Muscle layer of duodenum (tissue), 2 donors: ENCODE measurements around the gene DNASE1.

Source experiments
- H3K27ac ChIP-seq: one replicate; pipeline ENCODE4 v1.7.0; 2013; ENCODE audit warnings: mild to moderate bottlenecking, low read length
- H3K27me3 ChIP-seq: one replicate; pipeline ENCODE4 v1.7.0; 2013; ENCODE audit warnings: low read depth, mild to moderate bottlenecking, control low read depth, low read length
- H3K36me3 ChIP-seq, 2 donors: one replicate each; pipeline ENCODE4 v1.7.0; 2013; ENCODE audit warnings: low read length in 2 of 2, control low read depth in 1 of 2, mild to moderate bottlenecking in 1 of 2; ENCODE audit not compliant: insufficient read depth in 2 of 2, control insufficient read depth in 1 of 2
- H3K4me1 ChIP-seq, 2 donors: one replicate each; pipeline ENCODE4 v1.7.0; 2013; ENCODE audit warnings: low read length in 2 of 2, mild to moderate bottlenecking in 2 of 2, control low read depth in 1 of 2, moderate library complexity in 1 of 2; ENCODE audit not compliant: insufficient read depth in 2 of 2, control insufficient read depth in 1 of 2
- H3K4me3 ChIP-seq, 2 donors: one replicate each; pipeline ENCODE4 v1.7.0; 2013; ENCODE audit warnings: low read length in 2 of 2, low read depth in 1 of 2, mild to moderate bottlenecking in 1 of 2
- H3K9me3 ChIP-seq, 2 donors: one replicate each; pipeline ENCODE4 v1.7.0; 2013; ENCODE audit warnings: low read length in 2 of 2, control low read depth in 1 of 2, mild to moderate bottlenecking in 1 of 2; ENCODE audit not compliant: control insufficient read depth in 1 of 2
- donor health status: healthy.

The DNASE1 gene

DNA sequence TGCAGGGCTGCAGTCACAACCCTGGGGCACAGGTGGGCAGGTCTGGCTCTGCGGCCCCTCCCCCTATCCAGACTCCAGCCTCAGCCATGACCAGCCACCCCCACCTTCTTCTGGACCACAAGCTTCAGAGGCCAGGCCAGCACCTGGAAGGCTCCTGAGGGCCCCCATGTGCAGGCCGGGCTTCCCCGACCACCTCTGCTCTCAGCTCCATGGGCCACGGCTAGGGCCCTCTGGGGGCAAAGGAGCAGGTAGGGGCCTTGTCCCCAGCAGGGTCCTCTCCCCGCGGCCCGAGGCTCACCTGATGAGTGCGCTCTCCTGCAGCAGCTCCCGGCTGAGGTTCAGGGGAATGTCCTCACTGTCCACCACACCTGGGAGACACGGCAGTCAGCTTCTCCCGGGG, 16.9 kb downstream of the DNASE1 start:
- H3K36me3 ChIP-seq, result peaks cover 17 to 50% of the 10 kb centered on the region in 2 donors
- H3K9me3 ChIP-seq, result no peaks in the 10 kb centered on the region
- no peak overlapping the region for H3K4me3 ChIP-seq
- H3K4me1 ChIP-seq, result no peaks in the 10 kb centered on the region
- H3K27me3 ChIP-seq, result no peaks in the 10 kb centered on the region
- H3K27ac ChIP-seq, result no peak overlapping the region

DNA sequence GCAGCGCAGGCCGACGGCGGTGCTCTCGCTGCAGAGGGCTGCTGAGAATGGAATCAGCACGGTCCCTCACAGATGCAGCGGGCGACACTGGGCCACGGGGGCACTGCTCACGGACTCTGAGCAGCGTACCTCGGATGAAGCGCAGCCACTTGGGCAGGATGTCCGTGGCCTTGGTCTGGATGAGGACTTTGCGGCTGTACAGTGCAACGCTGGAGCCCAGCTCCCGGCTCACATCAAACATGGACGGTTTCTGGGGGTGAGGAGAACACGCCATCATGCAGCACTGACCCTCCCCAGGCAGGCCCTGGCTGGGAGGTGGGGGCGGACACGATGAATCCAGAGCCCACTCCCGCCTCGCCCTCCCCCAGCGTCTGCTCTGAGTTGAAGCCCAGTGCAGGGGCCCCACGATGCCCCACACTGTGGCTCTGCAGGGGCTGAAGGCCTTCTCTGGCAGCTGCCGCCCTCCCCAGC, 18.1 kb downstream of the DNASE1 start:
- H3K36me3 ChIP-seq, result peaks cover 19 to 58% of the 10 kb centered on the region in 2 donors
- H3K27me3 ChIP-seq, result no peaks in the 10 kb centered on the region
- H3K4me3 ChIP-seq, result no peak overlapping the region
- H3K27ac ChIP-seq, result no peak overlapping the region
- H3K9me3 ChIP-seq, result no peaks in the 10 kb centered on the region
- no peaks in the 10 kb centered on the region for H3K4me1 ChIP-seq

DNA sequence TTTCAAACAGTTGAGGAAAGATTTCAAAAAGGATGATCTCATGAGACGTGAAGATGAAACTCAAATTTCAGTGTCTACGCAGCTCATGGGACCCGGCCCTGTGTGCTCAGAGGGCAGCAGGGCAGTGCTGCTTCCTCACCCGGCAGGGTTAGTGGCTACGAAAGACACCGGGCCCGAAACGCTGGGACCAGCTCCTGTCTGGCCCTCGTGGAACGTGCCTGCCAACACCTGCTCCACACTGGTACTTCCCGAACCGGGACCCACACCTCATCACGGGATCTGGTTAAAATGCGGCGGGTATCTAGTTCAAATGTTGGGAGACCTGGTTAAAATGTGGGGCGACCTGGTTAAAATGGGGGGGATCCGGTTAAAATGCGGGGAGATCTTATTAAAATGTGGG, 18.7 kb downstream of the DNASE1 start:
- no peak overlapping the region for H3K4me3 ChIP-seq
- no peak overlapping the region for H3K27ac ChIP-seq
- no peaks in the 10 kb centered on the region for H3K9me3 ChIP-seq
- H3K36me3 ChIP-seq, result peaks cover 24 to 62% of the 10 kb centered on the region in 2 donors
- H3K4me1 ChIP-seq, result no peaks in the 10 kb centered on the region
- no peaks in the 10 kb centered on the region for H3K27me3 ChIP-seq

DNA sequence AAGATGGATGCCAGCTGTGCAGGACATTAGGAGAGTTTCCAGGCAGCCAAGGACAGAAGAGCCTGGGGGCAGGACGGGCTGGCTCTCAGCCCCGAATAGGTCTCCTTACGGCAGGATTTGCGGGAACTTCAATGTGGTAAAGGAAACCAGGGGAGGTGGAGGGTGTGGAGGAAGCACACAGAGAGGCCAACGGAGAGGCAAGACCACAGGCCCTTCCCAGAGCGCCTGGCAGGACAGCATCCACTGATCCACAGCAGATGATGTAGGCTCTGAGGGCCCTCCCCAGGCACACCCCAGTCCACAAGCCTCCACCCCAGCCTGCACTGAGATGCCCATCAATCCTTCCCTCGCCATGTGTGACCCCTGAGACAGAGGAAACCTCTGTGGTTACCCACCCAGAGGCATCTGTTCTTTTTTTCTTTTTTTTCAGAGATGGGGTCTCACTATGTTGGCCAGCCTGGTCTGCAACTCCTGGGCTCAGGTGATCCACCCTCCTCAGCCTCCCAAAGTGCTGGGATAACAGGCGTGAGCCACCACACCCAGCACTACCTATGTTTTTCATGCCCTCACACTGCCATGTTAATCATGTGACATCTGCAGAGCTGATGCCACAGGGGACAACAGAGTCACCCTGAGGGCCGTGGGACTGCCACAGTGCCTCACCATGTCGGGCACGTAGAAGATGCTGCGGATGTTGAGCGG, 19.3 kb downstream of the DNASE1 start:
- Histone ChIP-seq H3K4me3 (no peak overlapping the region), H3K36me3 (peaks cover 20 to 63% of the 10 kb centered on the region in 2 donors), H3K27me3 (no peaks in the 10 kb centered on the region), H3K27ac (no peak overlapping the region), H3K9me3 (no peaks in the 10 kb centered on the region), H3K4me1 (no peaks in the 10 kb centered on the region)

DNA sequence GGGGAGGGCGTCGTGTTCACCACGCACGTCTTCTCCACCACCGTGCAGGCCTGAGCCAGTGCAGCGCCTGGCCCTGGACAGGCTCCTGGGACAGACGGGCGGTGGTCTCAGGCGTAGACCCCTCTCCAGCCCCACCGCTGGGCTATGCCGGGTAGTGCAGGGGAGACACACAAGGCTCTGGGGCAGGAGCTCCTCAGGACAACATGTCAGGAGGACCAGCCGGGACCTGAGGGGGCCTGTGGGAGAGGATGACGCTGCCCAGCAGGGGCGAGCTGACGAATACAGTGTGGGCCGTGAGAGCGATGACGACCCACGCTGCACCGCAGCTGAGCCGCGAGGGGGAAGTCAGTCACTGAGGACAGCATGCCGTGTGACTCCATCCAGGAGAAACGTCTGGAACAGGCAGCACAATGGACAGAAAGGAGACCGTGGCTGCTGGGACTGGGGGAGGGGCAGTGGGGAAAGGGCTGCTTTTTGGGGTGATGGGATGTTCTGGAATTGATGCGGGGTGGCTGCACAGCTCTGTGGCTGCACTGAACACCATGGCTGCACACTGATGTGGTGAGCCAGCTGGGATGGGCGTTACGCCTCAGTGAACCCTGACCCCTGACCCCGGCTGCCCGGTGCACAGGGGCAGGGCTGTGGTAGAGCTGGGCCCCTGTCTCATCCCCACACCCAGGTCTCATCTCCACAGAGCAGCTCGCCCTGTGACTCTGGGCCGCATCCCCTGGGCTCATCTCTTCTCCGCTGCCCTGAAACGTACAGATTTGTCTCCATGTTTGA, 20.2 kb downstream of the DNASE1 start:
- H3K27ac ChIP-seq, result no peak overlapping the region
- no peaks in the 10 kb centered on the region for H3K27me3 ChIP-seq
- H3K4me1 ChIP-seq, result no peaks in the 10 kb centered on the region
- peaks cover 23 to 66% of the 10 kb centered on the region in 2 donors for H3K36me3 ChIP-seq
- H3K9me3 ChIP-seq, result no peaks in the 10 kb centered on the region
- H3K4me3 ChIP-seq, result no peak overlapping the region

DNA sequence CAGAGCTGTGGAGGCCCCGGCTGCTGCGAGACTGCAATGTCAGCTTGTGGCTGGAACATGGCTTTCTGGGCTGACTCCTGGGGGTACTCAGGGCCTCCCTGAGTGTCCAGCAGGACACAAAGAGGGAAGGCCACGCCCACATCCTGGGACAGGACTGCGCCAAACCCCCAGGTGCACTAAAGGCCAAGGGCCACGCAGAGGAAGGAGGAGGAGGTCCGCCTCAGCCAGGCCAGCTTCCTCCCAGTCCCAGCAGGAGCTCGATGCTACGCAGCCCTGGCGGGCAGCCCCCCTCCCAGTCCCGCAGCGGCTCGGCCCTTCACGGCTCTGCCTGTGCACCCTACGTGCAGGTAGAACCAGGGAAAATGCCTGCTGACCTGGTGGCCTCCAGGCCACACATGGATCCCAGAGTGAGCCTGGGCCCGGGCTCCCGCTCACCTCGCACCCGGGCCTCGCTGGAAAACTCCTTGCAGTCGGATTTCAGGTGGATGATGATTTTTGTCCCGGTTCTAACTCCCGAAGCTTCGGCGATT, 21.2 kb downstream of the DNASE1 start:
- Histone ChIP-seq H3K4me3 (no peak overlapping the region), H3K4me1 (no peaks in the 10 kb centered on the region), H3K27ac (no peak overlapping the region), H3K9me3 (no peaks in the 10 kb centered on the region), H3K36me3 (peaks cover 28 to 76% of the 10 kb centered on the region in 2 donors), H3K27me3 (no peaks in the 10 kb centered on the region)

DNA sequence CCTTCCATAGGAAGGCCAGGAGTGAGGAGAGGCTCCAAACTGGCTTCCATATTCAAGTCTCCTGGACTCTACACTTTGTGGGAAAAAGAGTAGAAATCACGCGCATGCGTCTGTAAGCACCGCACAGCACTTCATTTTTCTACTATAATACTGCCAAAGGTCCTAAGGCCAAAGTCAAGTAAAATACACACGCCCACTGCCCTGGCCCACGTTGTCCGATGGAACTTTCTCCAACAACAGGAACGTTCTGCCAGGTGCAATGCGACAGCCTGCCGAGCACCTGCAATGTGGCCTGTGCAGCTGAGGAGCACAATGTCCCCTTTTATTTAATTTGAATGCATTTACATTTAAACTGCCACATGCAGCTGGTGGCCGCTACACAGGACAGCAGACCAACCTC, 23.5 kb downstream of the DNASE1 start:
- H3K27me3 ChIP-seq, result no peaks in the 10 kb centered on the region
- no peak overlapping the region for H3K4me3 ChIP-seq
- no peak overlapping the region for H3K27ac ChIP-seq
- H3K9me3 ChIP-seq, result no peaks in the 10 kb centered on the region
- H3K36me3 ChIP-seq, result peaks cover 29 to 76% of the 10 kb centered on the region in 2 donors
- no peaks in the 10 kb centered on the region for H3K4me1 ChIP-seq

DNA sequence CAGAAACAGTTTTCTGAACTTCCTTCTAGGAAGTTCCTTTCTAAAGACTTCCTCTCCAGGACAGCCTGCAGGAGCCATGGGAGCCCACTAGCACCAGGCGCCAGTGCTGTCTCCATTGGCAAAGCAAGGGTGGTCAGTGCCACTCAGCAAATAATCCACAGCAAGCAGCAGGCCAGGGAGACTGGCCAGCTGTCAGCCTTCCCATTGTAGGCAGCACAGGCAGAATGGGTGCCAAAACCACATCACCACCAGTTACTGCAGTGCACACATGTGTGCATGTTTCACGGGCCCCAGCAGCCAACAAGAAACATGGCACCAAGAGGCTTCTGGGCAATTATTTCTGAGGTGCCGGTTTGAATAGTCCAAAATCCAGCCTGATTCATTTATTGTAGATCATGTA, 26.7 kb downstream of the DNASE1 start:
- Histone ChIP-seq H3K36me3 (peaks cover 30 to 65% of the 10 kb centered on the region in 2 donors), H3K27ac (no peak overlapping the region), H3K4me1 (no peaks in the 10 kb centered on the region), H3K27me3 (no peaks in the 10 kb centered on the region), H3K9me3 (no peaks in the 10 kb centered on the region), H3K4me3 (no peak overlapping the region)

DNA sequence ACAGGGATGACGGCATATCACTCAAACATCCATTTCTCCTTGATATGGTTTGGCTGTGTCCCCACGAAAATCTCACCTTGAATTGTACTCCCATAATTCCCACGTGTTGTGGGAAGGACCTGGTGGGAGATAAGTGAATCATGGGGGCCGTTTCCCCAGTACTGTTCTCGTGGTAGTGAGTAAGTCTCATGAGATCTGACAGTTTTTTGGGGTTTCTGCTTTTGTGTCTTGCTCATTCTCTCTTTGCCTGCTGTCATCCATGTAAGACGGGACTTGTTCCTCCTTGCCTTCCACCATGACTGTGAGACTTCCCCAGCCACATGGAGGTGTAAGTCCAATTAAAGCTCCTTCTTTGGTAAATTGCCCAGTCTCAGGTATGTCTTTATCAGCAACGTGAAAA, 32.5 kb downstream of the DNASE1 start:
- H3K27me3 ChIP-seq, result no peaks in the 10 kb centered on the region
- H3K4me3 ChIP-seq, result no peak overlapping the region
- H3K27ac ChIP-seq, result no peak overlapping the region
- H3K36me3 ChIP-seq, result peaks cover 17 to 47% of the 10 kb centered on the region in 2 donors
- no peaks in the 10 kb centered on the region for H3K9me3 ChIP-seq
- peaks cover 6 to 14% of the 10 kb centered on the region in 2 donors for H3K4me1 ChIP-seq

DNA sequence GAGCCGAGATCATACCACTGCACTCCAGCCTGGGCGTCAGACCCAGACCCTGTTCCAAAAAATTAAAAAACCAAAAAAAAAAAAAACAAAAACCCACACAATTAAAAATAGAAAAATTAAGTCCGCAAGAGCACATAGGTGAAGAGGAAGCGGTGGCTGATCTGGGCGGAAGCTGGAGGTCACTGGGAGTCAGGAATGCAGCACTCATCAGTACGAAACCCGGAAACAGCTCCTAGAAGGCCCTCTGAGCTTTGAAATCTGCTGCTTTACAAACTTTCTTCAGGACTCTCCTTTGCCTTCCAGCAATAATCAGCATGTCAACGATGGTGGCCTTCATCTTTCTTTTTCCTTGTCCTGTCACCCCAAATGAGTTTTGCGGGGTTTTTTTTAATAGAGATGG, 33.3 kb downstream of the DNASE1 start:
- no peak overlapping the region for H3K4me3 ChIP-seq
- H3K36me3 ChIP-seq, result peaks cover 17 to 43% of the 10 kb centered on the region in 2 donors

DNA sequence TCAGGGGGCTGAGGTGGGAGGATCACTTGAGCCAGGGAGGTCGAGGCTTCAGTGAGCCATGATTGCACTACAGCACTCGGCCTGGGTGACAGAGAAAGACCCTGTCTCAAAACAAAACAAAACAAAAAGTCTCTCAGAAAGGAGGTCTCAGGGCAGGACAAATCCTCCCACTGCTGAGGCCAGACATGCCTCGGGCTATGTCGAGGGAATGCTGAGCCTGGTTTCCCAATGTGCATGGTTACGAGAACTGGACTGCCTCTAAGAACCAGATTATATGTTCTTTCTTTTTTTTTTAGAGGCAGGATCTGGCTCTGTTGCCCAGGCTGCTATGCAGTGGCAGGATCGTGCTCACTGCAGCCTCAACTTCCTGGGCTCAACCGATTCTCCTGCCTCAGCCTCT, 35.2 kb downstream of the DNASE1 start:
- H3K4me3 ChIP-seq, result no peak overlapping the region
- no peak overlapping the region for H3K27ac ChIP-seq
- H3K9me3 ChIP-seq, result no peaks in the 10 kb centered on the region
- H3K4me1 ChIP-seq, result peaks cover 6 to 14% of the 10 kb centered on the region in 2 donors
- no peaks in the 10 kb centered on the region for H3K27me3 ChIP-seq
- H3K36me3 ChIP-seq, result peaks cover 17 to 40% of the 10 kb centered on the region in 2 donors

More for the DNA sequence above, 33.3 kb downstream of the DNASE1 start:
- peaks cover 6 to 14% of the 10 kb centered on the region in 2 donors for H3K4me1 ChIP-seq
- H3K27me3 ChIP-seq, result no peaks in the 10 kb centered on the region
- H3K27ac ChIP-seq, result no peak overlapping the region
- no peaks in the 10 kb centered on the region for H3K9me3 ChIP-seq
